Mesendoderm (in vitro differentiated cells): Measurements from ENCODE around the gene FXR2.

Experiments
- DNase-seq: peaks from one replicate; pipeline ENCODE4 v3.0.0; 2013
- H2AK5ac ChIP-seq: 2 replicates; pipeline ENCODE4 v1.6.1; 2013; ENCODE audit warnings: low read length, inconsistent platforms
- H2BK120ac ChIP-seq: 2 replicates; pipeline ENCODE4 v1.6.1; 2013; ENCODE audit warnings: low read depth, mild to moderate bottlenecking, low read length, moderate library complexity, mixed read lengths
- H2BK15ac ChIP-seq: replicated peaks from 2 replicates; pipeline ENCODE4 v1.6.1; 2013; ENCODE audit warnings: low read depth, mild to moderate bottlenecking, moderate library complexity
- H2BK5ac ChIP-seq: 2 replicates; pipeline ENCODE4 v1.6.1; 2013; ENCODE audit warnings: low read length, inconsistent platforms
- H3K18ac ChIP-seq: 2 replicates; pipeline ENCODE4 v1.6.1; 2013; ENCODE audit warnings: mild to moderate bottlenecking, low read length, mixed read lengths
- H3K23ac ChIP-seq: one replicate; pipeline ENCODE4 v1.6.1; 2013; ENCODE audit warnings: low read length
- H3K27ac ChIP-seq: 2 replicates; pipeline ENCODE4 v1.5.1; 2013; ENCODE audit warnings: low read depth, mild to moderate bottlenecking, inconsistent platforms, low read length, moderate library complexity
- H3K27me3 ChIP-seq: 2 replicates; pipeline ENCODE4 v1.6.1; 2013; ENCODE audit warnings: low read length, control low read depth, mild to moderate bottlenecking, inconsistent platforms; ENCODE audit not compliant: insufficient read depth, poor library complexity
- H3K36me3 ChIP-seq: 2 replicates; pipeline ENCODE4 v1.6.1; 2013; ENCODE audit warnings: low read length, inconsistent platforms; ENCODE audit not compliant: control insufficient read depth, insufficient read depth
- H3K4ac ChIP-seq: one replicate; pipeline ENCODE4 v1.6.1; 2013; ENCODE audit warnings: low read depth, mild to moderate bottlenecking, low read length, moderate library complexity
- H3K4me1 ChIP-seq: 2 replicates; pipeline ENCODE4 v1.6.1; 2013; ENCODE audit warnings: low read depth, low read length, inconsistent platforms; ENCODE audit not compliant: control insufficient read depth
- H3K4me2 ChIP-seq: 2 replicates; pipeline ENCODE4 v1.6.1; 2013; ENCODE audit warnings: low read length
- H3K4me3 ChIP-seq: 2 replicates; pipeline ENCODE4 v1.5.1; 2013; ENCODE audit warnings: mild to moderate bottlenecking, low read length
- H3K56ac ChIP-seq: one replicate; pipeline ENCODE4 v1.6.1; 2013; ENCODE audit warnings: low read length
- H3K79me1 ChIP-seq: 2 replicates; pipeline ENCODE4 v1.6.1; 2013; ENCODE audit warnings: low read length, inconsistent platforms
- H3K79me2 ChIP-seq: 2 replicates; pipeline ENCODE4 v1.6.1; 2013; ENCODE audit warnings: mild to moderate bottlenecking, low read length; ENCODE audit not compliant: control insufficient read depth, insufficient read depth
- H3K9ac ChIP-seq: 2 replicates; pipeline ENCODE4 v1.6.1; 2013; ENCODE audit warnings: low read length, inconsistent platforms
- H4K5ac ChIP-seq: one replicate; pipeline ENCODE4 v1.6.1; 2013; ENCODE audit warnings: low read length
- H4K8ac ChIP-seq: one replicate; pipeline ENCODE4 v1.6.1; 2013; ENCODE audit warnings: low read depth, mild to moderate bottlenecking, control low read depth, low read length, moderate library complexity
- WGBS: extraction: QIAGEN DNeasy Blood & Tissue Kit; methylation state at CpG from one replicate; pipeline ENCODE4 v1.1.7; 2013; ENCODE audit warnings: low lambda C conversion rate, missing lambda C conversion rate; ENCODE audit not compliant: insufficient coverage; ENCODE audit errors: extremely low coverage; 5-methylcytosine and 5-hydroxymethylcytosine counted together

FXR2 gene

DNA sequence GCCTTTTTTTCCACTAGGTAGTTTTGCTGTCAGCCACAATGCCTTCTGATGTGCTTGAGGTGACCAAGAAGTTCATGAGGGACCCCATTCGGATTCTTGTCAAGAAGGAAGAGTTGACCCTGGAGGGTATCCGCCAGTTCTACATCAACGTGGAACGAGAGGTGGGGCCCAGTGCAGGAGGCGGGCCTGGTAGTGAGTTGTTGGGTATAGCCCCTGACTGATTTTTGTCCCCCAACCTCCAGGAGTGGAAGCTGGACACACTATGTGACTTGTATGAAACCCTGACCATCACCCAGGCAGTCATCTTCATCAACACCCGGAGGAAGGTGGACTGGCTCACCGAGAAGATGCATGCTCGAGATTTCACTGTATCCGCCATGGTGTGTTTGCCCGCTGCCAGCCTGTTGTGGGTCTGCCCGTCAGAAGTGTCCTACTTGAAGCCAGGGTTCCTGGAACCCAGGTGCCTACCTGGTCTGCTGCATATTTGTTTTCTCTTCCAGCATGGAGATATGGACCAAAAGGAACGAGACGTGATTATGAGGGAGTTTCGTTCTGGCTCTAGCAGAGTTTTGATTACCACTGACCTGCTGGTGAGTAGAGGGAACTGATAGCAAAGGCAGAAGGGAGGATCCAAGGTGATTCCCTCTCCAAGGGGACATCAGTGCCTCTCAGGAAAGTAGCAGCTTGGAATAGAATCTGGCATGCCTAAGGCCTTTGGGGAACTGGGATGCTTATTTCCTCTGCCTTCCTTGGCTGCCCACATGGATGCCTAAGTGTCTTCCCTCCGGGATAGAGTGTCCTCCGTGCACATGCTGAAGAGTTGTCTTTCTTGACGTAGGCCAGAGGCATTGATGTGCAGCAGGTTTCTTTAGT lies 37.1 kb downstream of the FXR2 start:
- DNase-seq, result no peak
- no CpG with 5 or more reads among the region's 17 CpGs for WGBS
- peaks cover 2% of the 10 kb centered on the region for H3K4me1 ChIP-seq
- H3K56ac ChIP-seq, result no peak overlapping the region
- H3K18ac ChIP-seq, result no peak overlapping the region
- no peak overlapping the region for H3K4ac ChIP-seq
- no peak overlapping the region for H3K23ac ChIP-seq
- H2BK120ac ChIP-seq, result no peak overlapping the region
- H2BK15ac ChIP-seq, result no peak overlapping the region
- no peak overlapping the region for H2BK5ac ChIP-seq
- H4K8ac ChIP-seq, result no peak overlapping the region
- H3K27ac ChIP-seq, result no peak overlapping the region
- no peak overlapping the region for H3K9ac ChIP-seq
- peaks cover 37% of the 10 kb centered on the region for H3K36me3 ChIP-seq
- H3K4me3 ChIP-seq, result no peak overlapping the region
- H3K27me3 ChIP-seq, result no peaks in the 10 kb centered on the region
- peaks cover 15% of the 10 kb centered on the region for H3K79me1 ChIP-seq
- no peak overlapping the region for H3K4me2 ChIP-seq
- no peak overlapping the region for H2AK5ac ChIP-seq
- no peak overlapping the region for H4K5ac ChIP-seq
- H3K79me2 ChIP-seq, result peaks cover 35% of the 10 kb centered on the region

DNA sequence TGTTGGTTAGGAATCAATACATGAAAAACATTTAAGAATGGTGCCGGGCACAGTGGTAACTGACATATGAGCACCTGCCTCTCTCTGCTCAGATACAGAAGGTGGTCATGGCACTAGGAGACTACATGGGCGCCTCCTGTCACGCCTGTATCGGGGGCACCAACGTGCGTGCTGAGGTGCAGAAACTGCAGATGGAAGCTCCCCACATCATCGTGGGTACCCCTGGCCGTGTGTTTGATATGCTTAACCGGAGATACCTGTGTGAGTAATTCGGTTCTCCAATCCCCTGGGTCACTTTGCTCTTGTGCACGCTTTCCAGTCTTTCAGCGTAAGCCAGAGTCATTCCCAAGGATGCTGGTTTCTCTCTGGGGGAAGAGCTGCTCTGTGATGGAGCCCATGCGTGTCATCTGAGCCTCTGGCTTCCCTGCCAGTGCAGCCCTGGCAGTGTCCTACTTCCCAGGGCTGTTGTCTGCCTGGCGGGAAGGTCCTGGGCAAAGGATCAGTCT lies 38.2 kb downstream of the FXR2 start:
- Histone ChIP-seq H2AK5ac (no peak overlapping the region), H3K9ac (no peak overlapping the region), H3K79me2 (peaks cover 35% of the 10 kb centered on the region), H2BK5ac (no peak overlapping the region), H3K27ac (no peak overlapping the region), H3K56ac (no peak overlapping the region), H3K23ac (no peak overlapping the region), H3K18ac (no peak overlapping the region), H3K79me1 (peaks cover 15% of the 10 kb centered on the region), H2BK120ac (no peak overlapping the region), H3K4me1 (peaks cover 2% of the 10 kb centered on the region), H4K5ac (no peak overlapping the region), H3K4me3 (no peak overlapping the region), H3K4me2 (no peak overlapping the region), H3K36me3 (peaks cover 37% of the 10 kb centered on the region), H2BK15ac (no peak overlapping the region), H4K8ac (no peak overlapping the region), H3K27me3 (no peaks in the 10 kb centered on the region), H3K4ac (no peak overlapping the region)
- DNase-seq, result no peak
- no CpG with 5 or more reads among the region's 14 CpGs for WGBS

DNA sequence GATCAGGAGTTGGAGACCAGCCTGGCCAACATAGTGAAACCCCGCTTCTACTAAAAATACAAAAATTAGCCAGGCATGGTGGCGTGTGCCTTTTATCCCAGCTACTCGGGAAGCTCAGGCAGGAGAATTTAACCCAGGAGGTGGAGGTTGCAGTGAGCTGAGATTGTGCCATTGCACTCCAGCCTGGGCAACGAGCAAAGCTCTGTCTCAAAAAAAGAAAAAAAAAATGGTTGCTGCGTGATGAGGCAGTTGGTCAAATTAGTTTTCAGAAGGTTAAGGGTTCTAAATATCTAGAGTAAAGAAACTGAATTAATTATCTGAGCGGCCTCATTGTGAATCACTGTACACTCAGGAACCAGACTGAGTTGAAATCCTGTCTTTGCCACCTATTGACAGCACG lies 38.7 kb downstream of the FXR2 start:
- no peak for DNase-seq
- Histone ChIP-seq H4K5ac (no peak overlapping the region), H3K4me1 (peaks cover 2% of the 10 kb centered on the region), H3K56ac (no peak overlapping the region), H3K27me3 (no peaks in the 10 kb centered on the region), H3K9ac (no peak overlapping the region), H3K79me1 (peaks cover 15% of the 10 kb centered on the region), H3K79me2 (peaks cover 36% of the 10 kb centered on the region), H3K4ac (no peak overlapping the region), H3K23ac (no peak overlapping the region), H3K36me3 (peaks cover 37% of the 10 kb centered on the region), H2AK5ac (no peak overlapping the region), H3K27ac (no peak overlapping the region), H2BK5ac (no peak overlapping the region), H2BK120ac (no peak overlapping the region), H3K4me3 (no peak overlapping the region), H3K18ac (no peak overlapping the region), H3K4me2 (no peak overlapping the region), H2BK15ac (no peak overlapping the region), H4K8ac (no peak overlapping the region)
- no CpG with 5 or more reads among the region's 7 CpGs for WGBS

DNA sequence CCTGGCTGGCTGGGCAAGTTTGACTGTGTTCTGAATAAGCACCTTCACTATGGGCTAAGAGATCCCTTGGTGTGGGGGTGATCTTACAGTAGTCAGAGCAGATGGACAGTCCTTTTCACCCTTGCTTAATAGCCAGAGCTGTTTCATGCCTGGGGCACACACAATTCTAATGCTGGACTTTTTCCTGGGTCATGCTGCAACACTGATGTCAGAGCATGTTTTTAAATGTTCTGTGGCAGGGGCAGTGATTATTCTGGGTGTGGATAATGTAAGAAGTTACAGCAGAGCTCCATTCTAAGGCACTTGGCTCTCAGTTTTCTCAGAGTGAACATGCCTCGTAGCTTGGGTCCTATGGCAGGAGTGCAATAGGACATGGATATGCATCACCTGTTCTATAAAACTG lies 39.2 kb downstream of the FXR2 start:
- Histone ChIP-seq H2BK120ac (no peak overlapping the region), H3K4me2 (peak overlapping the region; percentile 23), H3K79me1 (peaks cover 15% of the 10 kb centered on the region), H3K27ac (no peak overlapping the region), H3K56ac (peak overlapping the region; percentile 18), H3K4ac (no peak overlapping the region), H2BK5ac (no peak overlapping the region), H3K36me3 (peaks cover 42% of the 10 kb centered on the region), H3K4me3 (no peak overlapping the region), H3K23ac (no peak overlapping the region), H4K5ac (no peak overlapping the region), H2BK15ac (no peak overlapping the region), H3K79me2 (peaks cover 37% of the 10 kb centered on the region), H3K27me3 (no peaks in the 10 kb centered on the region), H2AK5ac (no peak overlapping the region), H3K4me1 (peaks cover 2% of the 10 kb centered on the region), H4K8ac (no peak overlapping the region), H3K18ac (no peak overlapping the region), H3K9ac (peak overlapping the region; percentile 99)
- WGBS, result no CpG with 5 or more reads among the region's 1 CpG
- no peak for DNase-seq

DNA sequence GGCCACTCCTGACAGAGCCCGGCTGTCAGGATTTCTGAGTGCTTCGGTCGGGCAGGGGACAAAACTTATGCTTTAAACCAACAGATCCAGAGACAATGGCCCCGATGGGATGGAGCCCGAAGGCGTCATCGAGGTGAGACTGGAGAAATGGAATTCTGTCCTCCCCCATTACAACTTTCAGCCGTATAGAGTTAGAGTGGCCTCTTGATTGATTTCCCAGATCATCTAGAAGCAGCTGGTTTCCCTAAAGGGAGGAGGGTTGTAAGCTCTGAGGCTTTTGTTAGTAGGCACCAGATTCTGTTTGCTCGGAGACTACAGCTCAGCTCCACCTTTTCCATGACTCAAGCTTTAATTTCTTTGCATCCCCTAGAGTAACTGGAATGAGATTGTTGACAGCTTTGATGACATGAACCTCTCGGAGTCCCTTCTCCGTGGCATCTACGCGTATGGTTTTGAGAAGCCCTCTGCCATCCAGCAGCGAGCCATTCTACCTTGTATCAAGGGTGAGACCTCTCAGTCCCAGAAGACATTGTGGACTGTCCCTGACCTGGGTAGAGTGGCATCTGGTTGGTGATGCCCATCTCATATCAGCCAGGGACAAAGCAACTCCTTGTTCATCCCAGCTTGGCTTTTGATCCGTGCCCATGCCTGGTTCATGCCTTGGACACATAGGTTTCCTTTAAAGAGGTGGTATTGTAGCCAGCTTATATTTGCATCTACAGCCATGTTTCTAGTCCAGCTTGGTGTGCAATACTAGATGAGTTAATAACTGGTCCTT lies 40.3 kb downstream of the FXR2 start:
- H3K23ac ChIP-seq, result no peak overlapping the region
- H3K27me3 ChIP-seq, result no peaks in the 10 kb centered on the region
- H2AK5ac ChIP-seq, result no peak overlapping the region
- peaks cover 41% of the 10 kb centered on the region for H3K36me3 ChIP-seq
- no peak overlapping the region for H4K5ac ChIP-seq
- no peak overlapping the region for H2BK120ac ChIP-seq
- H3K4me3 ChIP-seq, result peak overlapping the region; percentile 90
- no peak overlapping the region for H2BK15ac ChIP-seq
- no peak overlapping the region for H3K18ac ChIP-seq
- H3K9ac ChIP-seq, result peak overlapping the region; percentile 99
- peak overlapping the region; percentile 100 for H3K56ac ChIP-seq
- H3K79me1 ChIP-seq, result peaks cover 16% of the 10 kb centered on the region
- H3K4me1 ChIP-seq, result peaks cover 2% of the 10 kb centered on the region
- H3K4me2 ChIP-seq, result peak overlapping the region; percentile 23
- WGBS, result no CpG with 5 or more reads among the region's 15 CpGs
- DNase-seq, result no peak
- H3K4ac ChIP-seq, result no peak overlapping the region
- H4K8ac ChIP-seq, result no peak overlapping the region
- no peak overlapping the region for H2BK5ac ChIP-seq
- H3K27ac ChIP-seq, result no peak overlapping the region
- H3K79me2 ChIP-seq, result peaks cover 39% of the 10 kb centered on the region
